T-helper 17 cell (primary cell): ENCODE data around the gene ATP4B. TPM values are rescaled to one million over a fixed set of nuclear protein-coding genes. Genes with fewer than 3 reads are reported as not detected.
A peak's percentile ranks its signal among the peaks of the same experiment; 100 is the strongest.

Source experiments
- ATAC-seq: fragments of 150-1000 bp; cut with Tn5 transposase; 2 replicates; pipeline ENCODE4 v1.10.0; 2021; ENCODE audit warnings: mild to moderate bottlenecking, moderate library complexity
- DNase-seq, 3 donors: peaks; one replicate each; pipeline versions ENCODE4 v3.0.0 to v3.0.0-alpha.2; 2020 to 2021
- H3K9me3 ChIP-seq: one replicate; pipeline ENCODE4 v1.7.0; 2013; ENCODE audit warnings: low read length, mild to moderate bottlenecking; ENCODE audit not compliant: control insufficient read depth, poor library complexity, severe bottlenecking
- H3K27ac Mint-ChIP-seq: one replicate; pipeline ENCODE4 v1.8.0; 2022; ENCODE audit warnings: mild to moderate bottlenecking, moderate library complexity, mixed read lengths
- H3K27me3 Mint-ChIP-seq: one replicate; pipeline ENCODE4 v1.8.0; 2022; ENCODE audit warnings: mixed read lengths
- H3K36me3 Mint-ChIP-seq: one replicate; pipeline ENCODE4 v1.8.0; 2022; ENCODE audit warnings: low read depth, mixed read lengths
- H3K4me1 Mint-ChIP-seq: one replicate; pipeline ENCODE4 v1.8.0; 2022; ENCODE audit warnings: mild to moderate bottlenecking, mixed read lengths
- H3K4me3 Mint-ChIP-seq: one replicate; pipeline ENCODE4 v1.8.0; 2022; ENCODE audit warnings: mild to moderate bottlenecking, moderate library complexity, mixed read lengths
- total RNA-seq, 4 donors: library from RNA in 2 of 4; stranded (reverse) in 2 of 4; gene quantifications; one replicate each; pipeline ENCODE4 v1.2.3 and lab custom pipeline; 2022 to 2026

The ATP4B gene
- total RNA-seq: not detected
- total RNA-seq (lab: John Stamatoyannopoulos, UW): 0 reads per million in 2 donors

- Mint-ChIP-seq H3K4me3 (no peak within 1 kb of the TSS), H3K36me3 (no peaks in the 10 kb centered on the region), H3K4me1 (no peaks in the 10 kb centered on the region), H3K27me3 (no peaks in the 10 kb centered on the region), H3K27ac (no peak within 1 kb of the TSS)
- DNase-seq (no peak), ATAC-seq (no peak)
- peaks cover 2% of the 10 kb centered on the region for H3K9me3 ChIP-seq
Measured at GRCh38 chr13:113657851-113658741, at the start of gene ATP4B. Gene ATP4B (minus strand): TSS chr13:113658198. CDS start chr13:113658144, 54 bp downstream.

DNA sequence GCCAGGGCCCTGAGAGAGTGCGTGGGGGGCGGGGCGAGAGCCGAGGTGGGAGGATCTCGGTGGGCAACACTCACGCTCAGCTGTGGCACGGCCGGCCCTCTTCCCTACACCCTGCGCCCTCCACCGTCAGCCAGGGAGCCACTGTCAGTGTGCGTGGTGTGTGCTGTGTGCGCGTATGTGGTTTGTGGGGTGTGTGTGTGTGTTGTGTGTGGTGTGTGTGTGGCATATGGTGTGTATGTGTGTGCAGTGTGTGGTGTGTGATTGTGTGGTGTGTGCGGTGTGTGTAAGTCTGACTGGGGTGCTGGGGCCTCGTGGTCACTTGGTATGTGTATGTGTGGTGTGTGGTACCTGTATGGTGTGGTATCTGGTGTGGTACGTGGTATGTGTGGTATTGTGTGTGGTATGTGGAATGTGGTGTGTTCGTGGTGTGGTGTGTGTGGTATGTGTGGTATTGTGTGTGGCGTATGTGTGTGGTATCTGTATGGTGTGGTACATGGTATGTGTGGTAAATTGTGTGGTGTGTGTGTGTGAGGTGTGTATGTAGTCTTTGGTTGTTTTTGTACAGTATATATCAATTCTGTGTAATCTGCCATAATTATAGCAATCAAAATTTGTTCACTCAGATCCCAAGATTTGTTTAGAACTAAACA, 14.1 kb upstream of the ATP4B start:
- peaks cover 4% of the 10 kb centered on the region for H3K4me1 Mint-ChIP-seq
- peaks cover 7% of the 10 kb centered on the region for H3K27me3 Mint-ChIP-seq
- no peak for ATAC-seq
- no peak for DNase-seq
- no peaks in the 10 kb centered on the region for H3K36me3 Mint-ChIP-seq
- no peaks in the 10 kb centered on the region for H3K9me3 ChIP-seq
- H3K27ac Mint-ChIP-seq: no peak overlapping the region
- H3K4me3 Mint-ChIP-seq: no peak overlapping the region

- H3K27ac Mint-ChIP-seq: no peak overlapping the region
- peaks cover 4% of the 10 kb centered on the region for H3K4me1 Mint-ChIP-seq
- no peak for DNase-seq
Measured at GRCh38 chr13:113671066-113672001, 13.3 kb upstream of the ATP4B start.

GRCh38 chr13:113670541-113670940, 12.5 kb upstream of the ATP4B start:
- Mint-ChIP-seq H3K4me1 (peaks cover 4% of the 10 kb centered on the region), H3K27ac (no peak overlapping the region)
- DNase-seq: no peak

More at GRCh38 chr13:113671066-113672001, 13.3 kb upstream of the ATP4B start:
- H3K27me3 Mint-ChIP-seq: peaks cover 7% of the 10 kb centered on the region
- no peaks in the 10 kb centered on the region for H3K36me3 Mint-ChIP-seq
- H3K9me3 ChIP-seq: no peaks in the 10 kb centered on the region
- no peak for ATAC-seq
- H3K4me3 Mint-ChIP-seq: no peak overlapping the region

GRCh38 chr13:113669755-113670341, 11.8 kb upstream of the ATP4B start:
- no peak for DNase-seq
- ATAC-seq: no peak
- Mint-ChIP-seq H3K36me3 (no peaks in the 10 kb centered on the region), H3K27me3 (peaks cover 7% of the 10 kb centered on the region), H3K4me3 (no peak overlapping the region), H3K27ac (no peak overlapping the region), H3K4me1 (peaks cover 4% of the 10 kb centered on the region)
- H3K9me3 ChIP-seq: no peaks in the 10 kb centered on the region

More at GRCh38 chr13:113670541-113670940, 12.5 kb upstream of the ATP4B start:
- no peaks in the 10 kb centered on the region for H3K9me3 ChIP-seq
- Mint-ChIP-seq H3K36me3 (no peaks in the 10 kb centered on the region), H3K4me3 (no peak overlapping the region), H3K27me3 (peaks cover 7% of the 10 kb centered on the region)
- no peak for ATAC-seq

DNA sequence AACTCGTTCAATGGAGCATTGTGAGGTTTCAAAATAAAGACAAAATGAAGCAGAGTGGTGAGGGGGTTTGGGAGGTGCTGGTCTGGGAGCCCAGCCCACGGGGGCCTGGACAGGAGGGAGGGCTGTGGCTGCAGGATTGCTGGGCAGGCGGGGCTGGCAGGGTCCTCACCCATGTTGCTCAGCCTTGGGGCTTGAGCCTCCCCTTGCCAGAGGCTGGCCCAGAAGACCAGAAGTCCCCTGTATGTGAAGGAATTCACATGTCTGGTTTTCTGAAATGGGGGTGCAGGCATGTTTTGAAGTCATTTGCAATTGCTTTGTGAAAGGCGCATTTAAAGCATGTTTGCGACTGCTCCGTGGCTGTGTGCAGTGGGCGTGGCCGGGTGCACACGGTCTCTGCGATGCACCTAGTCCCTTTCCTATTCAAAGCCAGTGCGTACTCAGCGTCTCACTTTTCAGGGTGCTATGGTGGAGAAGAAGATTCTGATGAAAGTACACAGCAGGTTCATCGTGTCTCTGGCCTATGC, 11.3 kb upstream of the ATP4B start:
- no peaks in the 10 kb centered on the region for H3K36me3 Mint-ChIP-seq
- ATAC-seq (no peak), DNase-seq (no peak)
- H3K4me3 Mint-ChIP-seq: no peak overlapping the region
- peaks cover 7% of the 10 kb centered on the region for H3K27me3 Mint-ChIP-seq
- H3K9me3 ChIP-seq: no peaks in the 10 kb centered on the region
- peaks cover 4% of the 10 kb centered on the region for H3K4me1 Mint-ChIP-seq
- H3K27ac Mint-ChIP-seq: no peak overlapping the region

DNA sequence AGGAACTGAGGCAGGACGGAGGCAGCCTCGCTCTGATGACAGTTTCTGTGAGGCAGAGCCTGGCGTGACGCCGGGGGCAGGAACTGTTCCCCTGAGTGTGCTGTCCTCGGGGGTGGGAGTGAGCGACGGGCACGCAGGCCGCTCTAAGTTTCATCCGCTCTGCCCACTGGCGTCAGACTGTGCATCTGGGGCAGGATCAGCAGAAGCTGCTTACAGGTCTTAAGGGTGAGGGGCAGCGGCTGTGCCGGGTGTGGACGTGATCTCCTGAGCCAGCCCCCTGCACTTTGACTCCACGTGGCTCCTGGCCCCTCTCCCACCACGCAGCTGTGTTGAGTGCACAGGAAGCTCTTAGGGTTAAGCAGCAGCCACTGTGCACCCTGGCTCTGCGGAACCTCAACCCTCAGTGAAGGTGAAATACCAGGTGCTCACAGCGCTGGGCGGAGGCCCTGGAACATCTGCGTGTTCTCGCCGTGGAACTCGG, 10.5 kb upstream of the ATP4B start:
- H3K9me3 ChIP-seq: no peaks in the 10 kb centered on the region
- Mint-ChIP-seq H3K4me1 (peaks cover 4% of the 10 kb centered on the region), H3K4me3 (no peak overlapping the region), H3K36me3 (no peaks in the 10 kb centered on the region), H3K27me3 (peaks cover 7% of the 10 kb centered on the region), H3K27ac (no peak overlapping the region)
- ATAC-seq (no peak), DNase-seq (no peak)

- H3K27me3 Mint-ChIP-seq: peaks cover 7% of the 10 kb centered on the region
- ATAC-seq: no peak
- no peak for DNase-seq
- H3K27ac Mint-ChIP-seq: no peak overlapping the region
- peaks cover 4% of the 10 kb centered on the region for H3K4me1 Mint-ChIP-seq
- H3K9me3 ChIP-seq: no peaks in the 10 kb centered on the region
- H3K36me3 Mint-ChIP-seq: no peaks in the 10 kb centered on the region
- H3K4me3 Mint-ChIP-seq: no peak overlapping the region
Measured at GRCh38 chr13:113667771-113668490, 9.9 kb upstream of the ATP4B start.

GRCh38 chr13:113666951-113667701, 9.1 kb upstream of the ATP4B start, which contains the start of gene GRK1:
Gene GRK1 (plus strand): TSS chr13:113667219. CDS start chr13:113667387, 168 bp downstream.
- ATAC-seq (no peak), DNase-seq (no peak)
- H3K27me3 Mint-ChIP-seq: peaks cover 7% of the 10 kb centered on the region

GRCh38 chr13:113666329-113666670, 8.3 kb upstream of the ATP4B start:
- H3K9me3 ChIP-seq: peaks cover 2% of the 10 kb centered on the region
- peaks cover 7% of the 10 kb centered on the region for H3K27me3 Mint-ChIP-seq
- no peak overlapping the region for H3K27ac Mint-ChIP-seq
- H3K4me1 Mint-ChIP-seq: no peaks in the 10 kb centered on the region
- no peak for DNase-seq
- no peak overlapping the region for H3K4me3 Mint-ChIP-seq
- H3K36me3 Mint-ChIP-seq: no peaks in the 10 kb centered on the region
- ATAC-seq: no peak

More at GRCh38 chr13:113666951-113667701, 9.1 kb upstream of the ATP4B start, which contains the start of gene GRK1:
- no peak within 1 kb of the TSS for H3K4me3 Mint-ChIP-seq
- no peaks in the 10 kb centered on the region for H3K9me3 ChIP-seq
- H3K4me1 Mint-ChIP-seq: peaks cover under 1% of the 10 kb centered on the region
- peak within 1 kb of the TSS; percentile 76 for H3K27ac Mint-ChIP-seq
- H3K36me3 Mint-ChIP-seq: no peaks in the 10 kb centered on the region

- no peaks in the 10 kb centered on the region for H3K4me1 Mint-ChIP-seq
- H3K9me3 ChIP-seq: peaks cover 2% of the 10 kb centered on the region
- peaks cover 7% of the 10 kb centered on the region for H3K27me3 Mint-ChIP-seq
- no peaks in the 10 kb centered on the region for H3K36me3 Mint-ChIP-seq
- no peak for ATAC-seq
- peak overlapping the region; percentile 45 for H3K27ac Mint-ChIP-seq
- no peak for DNase-seq
- H3K4me3 Mint-ChIP-seq: no peak overlapping the region
Measured at GRCh38 chr13:113665597-113666328, 7.8 kb upstream of the ATP4B start.
